Esophagus muscularis mucosa (tissue), 4 donors: ENCODE results near the gene CRNN.

Experiments used
- CTCF ChIP-seq, 3 experiments: fragments of 200-600 bp in 2 of 3; fragments of 450-650 bp in 1 of 3; sonication (generic) in 2 of 3; IDR thresholded peaks; one replicate each; pipeline ENCODE4 v1.5.1; 2017 to 2019; ENCODE audit warnings: antibody characterized with exemption in 3 of 3, mild to moderate bottlenecking in 2 of 3, moderate library complexity in 1 of 3
- EP300 ChIP-seq: sonication (generic); formaldehyde crosslinking; IDR thresholded peaks from one replicate; pipeline ENCODE4 v1.6.1; 2017; ENCODE audit warnings: antibody characterized with exemption
- POLR2A ChIP-seq: fragments of 450-650 bp; IDR thresholded peaks from one replicate; pipeline ENCODE4 v1.6.1; 2017; ENCODE audit warnings: antibody characterized with exemption, moderate library complexity, mild to moderate bottlenecking, low read depth
- POLR2AphosphoS5 ChIP-seq, 2 donors: sonication (generic); formaldehyde crosslinking; IDR thresholded peaks; one replicate each; pipeline ENCODE4 v1.6.1; 2017; ENCODE audit warnings: antibody characterized with exemption in 2 of 2

GRCh38 chr1:152392909-152393308 lies 21.2 kb downstream of the CRNN start:
- no peak for TF ChIP-seq CTCF (IDR thresholded peaks at IDR 0.05)
- no peak for TF ChIP-seq EP300
- TF ChIP-seq POLR2A: no peak
- TF ChIP-seq POLR2AphosphoS5 (IDR thresholded peaks at IDR 0.05): no peak
